NB4 (cell line): Measurements from ENCODE around the gene GPR39.

Source experiments
- CTCF ChIP-seq: IDR thresholded peaks from one replicate; pipeline ENCODE4 v1.5.1; 2012; ENCODE audit warnings: low read depth, low read length
- POLR2A ChIP-seq: IDR thresholded peaks from 2 replicates; pipeline ENCODE4 v1.6.1; 2011; ENCODE audit warnings: mild to moderate bottlenecking; ENCODE audit not compliant: insufficient read length; ENCODE audit errors: extremely low read depth

- TF ChIP-seq CTCF: no peak
- no peak for TF ChIP-seq POLR2A
These were observed 32.0 kb upstream of the GPR39 start for GRCh38 chr2:132384491-132385151.
